ENCODE measurements around the gene POLR2C. TPM values are rescaled to one million over a fixed set of nuclear protein-coding genes. Genes with fewer than 3 reads are reported as not detected.
A peak's percentile ranks its signal among the peaks of the same experiment; 100 is the strongest.

The POLR2C gene
- polyA plus RNA-seq, 4 donors = 80.0 to 87.7 (median 84.5) TPM

DNA sequence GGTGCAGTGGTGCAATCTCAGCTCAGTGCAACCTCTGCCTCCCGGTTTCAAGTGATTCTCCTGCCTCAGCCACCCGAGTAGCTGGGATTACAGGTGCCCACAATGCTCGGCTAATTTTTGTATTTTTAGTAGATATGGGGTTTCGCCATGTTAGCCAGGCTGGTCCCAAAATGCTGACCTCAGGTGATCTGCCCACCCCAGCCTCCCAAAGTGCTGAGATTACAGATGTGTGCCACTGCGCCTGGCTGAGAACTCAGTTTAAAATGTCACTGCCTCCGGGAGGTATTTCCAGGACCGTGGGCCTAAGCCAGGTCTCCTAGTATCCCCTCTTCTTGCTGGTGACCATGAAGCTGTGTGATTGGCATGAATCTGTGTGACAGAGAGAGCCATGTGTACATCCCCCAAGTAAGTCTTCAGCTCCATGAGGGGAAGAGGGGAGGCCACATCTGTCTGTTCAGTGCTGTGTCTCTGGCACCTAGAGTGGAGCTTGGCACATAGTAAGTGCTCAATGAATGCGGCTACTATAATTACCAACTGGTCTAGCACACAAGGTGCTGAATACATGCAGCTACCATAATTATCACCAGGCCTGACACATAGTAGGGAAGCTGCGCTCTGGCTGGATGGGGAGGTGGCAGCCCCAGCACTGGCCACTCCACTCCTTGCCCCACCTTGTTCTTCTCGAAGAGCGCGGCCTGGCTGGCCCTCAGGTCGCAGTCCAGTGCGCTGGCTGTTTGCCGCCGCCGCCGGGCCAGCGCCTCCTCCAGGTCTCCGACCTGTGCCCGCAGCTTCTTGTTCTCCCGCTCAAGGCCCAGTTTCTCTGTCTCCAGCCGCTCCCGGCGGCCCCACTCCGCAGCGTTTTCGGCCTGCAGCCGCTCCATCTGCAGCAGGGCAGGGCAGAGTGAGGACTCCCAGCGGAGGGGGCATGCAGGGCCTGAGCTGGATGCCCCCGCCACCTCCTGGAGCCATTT is 55.2 kb downstream of the POLR2C start:
- DNase-seq (ENCODE audit: low read depth in 4 of 4, low spot score in 3 of 4) = no peak

- DNase-seq (ENCODE audit: low read depth in 4 of 4, low spot score in 3 of 4) = no peak
Observed at GRCh38 chr16:57518520-57518919, 56.0 kb downstream of the POLR2C start.

GRCh38 chr16:57518922-57519321 is 56.4 kb downstream of the POLR2C start:
- no peak for DNase-seq (ENCODE audit: low read depth in 4 of 4, low spot score in 3 of 4)

- DNase-seq (ENCODE audit: low read depth in 4 of 4, low spot score in 3 of 4) = peak in 2 of 4 donors; percentile 72 to 75
Observed at GRCh38 chr16:57519796-57520360, 57.4 kb downstream of the POLR2C start.

Other genes with a start within 250 kb of the POLR2C start
- gene ARL2BP, start 217.4 kb upstream of the POLR2C start, polyA plus RNA-seq (ENCODE audit: insufficient read length in 4 of 4) = 10 to 100 TPM; 75.5 to 95.4 (median 90.0) TPM
- 10 to 100 TPM; 19.4 to 24.4 (median 21.1) TPM for gene PLLP, start 178.0 kb upstream of the POLR2C start, polyA plus RNA-seq (ENCODE audit: insufficient read length in 4 of 4)
- under 1 TPM in 3 of 4 donors, not detected in 1; 0.06 to 0.16 (median 0.12) TPM for gene CCL22, start 103.9 kb upstream of the POLR2C start, polyA plus RNA-seq (ENCODE audit: insufficient read length in 4 of 4)
- 10 to 100 TPM; 30.3 to 40.4 (median 30.9) TPM for gene CX3CL1, start 90.2 kb upstream of the POLR2C start, polyA plus RNA-seq (ENCODE audit: insufficient read length in 4 of 4)
- gene CCL17, start 57.9 kb upstream of the POLR2C start, polyA plus RNA-seq (ENCODE audit: insufficient read length in 4 of 4) = under 1 TPM in 2 of 4 donors, not detected in 2; 0.13 to 0.32 TPM
- gene CIAPIN1, start 15.3 kb upstream of the POLR2C start, polyA plus RNA-seq (ENCODE audit: insufficient read length in 4 of 4) = 10 to 100 TPM; 80.1 to 94.1 (median 85.2) TPM
- 10 to 100 TPM; 90.1 to 95.8 (median 91.5) TPM for gene COQ9, start 15.2 kb upstream of the POLR2C start, polyA plus RNA-seq (ENCODE audit: insufficient read length in 4 of 4)
- 10 to 100 TPM; 33.1 to 35.0 (median 34.1) TPM for gene DOK4, start 23.8 kb downstream of the POLR2C start, polyA plus RNA-seq (ENCODE audit: insufficient read length in 4 of 4)
- gene CCDC102A, start 73.9 kb downstream of the POLR2C start, polyA plus RNA-seq (ENCODE audit: insufficient read length in 4 of 4) = 10 to 100 TPM; 17.5 to 20.3 (median 18.0) TPM
- 1 to 10 TPM in 3 of 4 donors, under 1 TPM in 1; 0.82 to 1.4 (median 1.2) TPM for gene ADGRG5, start 80.0 kb downstream of the POLR2C start, polyA plus RNA-seq (ENCODE audit: insufficient read length in 4 of 4)
- 10 to 100 TPM; 83.3 to 89.7 (median 84.5) TPM for gene ADGRG1, start 166.0 kb downstream of the POLR2C start, polyA plus RNA-seq (ENCODE audit: insufficient read length in 4 of 4)
- gene ADGRG3, start 205.6 kb downstream of the POLR2C start, polyA plus RNA-seq (ENCODE audit: insufficient read length in 4 of 4) = under 1 TPM in 3 of 4 donors, not detected in 1; 0.10 to 0.36 (median 0.21) TPM
- gene DRC7, start 232.1 kb downstream of the POLR2C start, polyA plus RNA-seq (ENCODE audit: insufficient read length in 4 of 4) = 1 to 10 TPM; 2.1 to 3.0 (median 2.9) TPM